Measurements from ENCODE around the gene TRERF1. TPM values are rescaled to one million over a fixed set of nuclear protein-coding genes. Genes with fewer than 3 reads are reported as not detected.
A peak's percentile ranks its signal among the peaks of the same experiment; 100 is the strongest.

TRERF1 gene
- total RNA-seq, 1 experiment from 2014 or later, result 22.3 TPM

DNA sequence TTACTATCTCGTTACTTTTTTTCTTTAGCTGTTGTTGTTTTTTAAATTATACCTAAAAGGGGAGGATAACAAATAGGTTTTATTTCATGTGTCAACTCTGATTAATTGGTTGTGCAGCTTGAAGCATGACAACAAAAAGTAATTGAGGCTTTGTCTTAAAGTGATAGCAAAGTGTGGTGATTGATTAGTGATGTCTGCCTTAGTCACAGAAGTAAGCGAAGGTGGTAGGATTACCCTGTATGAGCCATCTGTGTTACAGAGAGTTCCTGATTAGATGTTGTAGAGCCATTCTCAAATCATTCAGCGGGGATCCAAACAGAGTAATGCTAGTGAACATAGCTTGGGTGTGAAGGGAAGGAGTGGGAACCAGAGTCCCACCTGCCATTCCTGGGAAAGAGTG is 219.7 kb downstream of the TRERF1 start:
- H3K36me3 Mint-ChIP-seq, result peaks cover 65% of the 10 kb centered on the region
- no peaks in the 10 kb centered on the region for H3K27me3 Mint-ChIP-seq (ENCODE audit: low read depth)
- ATAC-seq (no peak), DNase-seq (ENCODE audit: low spot score) (no peak)
- ChIA-PET POLR2A (no interaction called here), CTCF (no interaction called here)
- H3K4me3 Mint-ChIP-seq, result no peak overlapping the region
- TF ChIP-seq OVOL2 (CRISPR knock-in tag; IDR thresholded peaks at IDR 0.05; ENCODE audit: borderline replicate concordance) (no peak), NR3C1 (CRISPR knock-in tag; conservative IDR thresholded peaks at IDR 0.05; ENCODE audit: low read depth) (no peak), FOXK1 (CRISPR knock-in tag; IDR thresholded peaks at IDR 0.05) (no peak), ZNF423 (CRISPR knock-in tag; IDR thresholded peaks at IDR 0.05) (no peak), ZNF317 (CRISPR knock-in tag; IDR thresholded peaks at IDR 0.05; ENCODE audit: borderline replicate concordance, low read depth) (no peak), HMGA2 (CRISPR knock-in tag; IDR thresholded peaks at IDR 0.05) (no peak), GABPB1 (CRISPR knock-in tag; IDR thresholded peaks at IDR 0.05) (no peak), ZNF121 (CRISPR knock-in tag; IDR thresholded peaks at IDR 0.05) (no peak), ZNF263 (CRISPR knock-in tag; IDR thresholded peaks at IDR 0.05; ENCODE audit: low read depth) (no peak), PRRX2 (CRISPR knock-in tag; IDR thresholded peaks at IDR 0.05) (no peak), MXD4 (CRISPR knock-in tag; IDR thresholded peaks at IDR 0.05; ENCODE audit: borderline replicate concordance) (no peak), CREB1 (CRISPR knock-in tag; IDR thresholded peaks at IDR 0.05) (no peak), CREM (CRISPR knock-in tag; IDR thresholded peaks at IDR 0.05) (no peak)
- TF ChIP-seq, protein P1, sequence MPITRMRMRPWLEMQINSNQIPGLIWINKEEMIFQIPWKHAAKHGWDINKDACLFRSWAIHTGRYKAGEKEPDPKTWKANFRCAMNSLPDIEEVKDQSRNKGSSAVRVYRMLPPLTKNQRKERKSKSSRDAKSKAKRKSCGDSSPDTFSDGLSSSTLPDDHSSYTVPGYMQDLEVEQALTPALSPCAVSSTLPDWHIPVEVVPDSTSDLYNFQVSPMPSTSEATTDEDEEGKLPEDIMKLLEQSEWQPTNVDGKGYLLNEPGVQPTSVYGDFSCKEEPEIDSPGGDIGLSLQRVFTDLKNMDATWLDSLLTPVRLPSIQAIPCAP (CRISPR knock-in tag; IDR thresholded peaks at IDR 0.05), result no peak
- TF ChIP-seq, protein P2, sequence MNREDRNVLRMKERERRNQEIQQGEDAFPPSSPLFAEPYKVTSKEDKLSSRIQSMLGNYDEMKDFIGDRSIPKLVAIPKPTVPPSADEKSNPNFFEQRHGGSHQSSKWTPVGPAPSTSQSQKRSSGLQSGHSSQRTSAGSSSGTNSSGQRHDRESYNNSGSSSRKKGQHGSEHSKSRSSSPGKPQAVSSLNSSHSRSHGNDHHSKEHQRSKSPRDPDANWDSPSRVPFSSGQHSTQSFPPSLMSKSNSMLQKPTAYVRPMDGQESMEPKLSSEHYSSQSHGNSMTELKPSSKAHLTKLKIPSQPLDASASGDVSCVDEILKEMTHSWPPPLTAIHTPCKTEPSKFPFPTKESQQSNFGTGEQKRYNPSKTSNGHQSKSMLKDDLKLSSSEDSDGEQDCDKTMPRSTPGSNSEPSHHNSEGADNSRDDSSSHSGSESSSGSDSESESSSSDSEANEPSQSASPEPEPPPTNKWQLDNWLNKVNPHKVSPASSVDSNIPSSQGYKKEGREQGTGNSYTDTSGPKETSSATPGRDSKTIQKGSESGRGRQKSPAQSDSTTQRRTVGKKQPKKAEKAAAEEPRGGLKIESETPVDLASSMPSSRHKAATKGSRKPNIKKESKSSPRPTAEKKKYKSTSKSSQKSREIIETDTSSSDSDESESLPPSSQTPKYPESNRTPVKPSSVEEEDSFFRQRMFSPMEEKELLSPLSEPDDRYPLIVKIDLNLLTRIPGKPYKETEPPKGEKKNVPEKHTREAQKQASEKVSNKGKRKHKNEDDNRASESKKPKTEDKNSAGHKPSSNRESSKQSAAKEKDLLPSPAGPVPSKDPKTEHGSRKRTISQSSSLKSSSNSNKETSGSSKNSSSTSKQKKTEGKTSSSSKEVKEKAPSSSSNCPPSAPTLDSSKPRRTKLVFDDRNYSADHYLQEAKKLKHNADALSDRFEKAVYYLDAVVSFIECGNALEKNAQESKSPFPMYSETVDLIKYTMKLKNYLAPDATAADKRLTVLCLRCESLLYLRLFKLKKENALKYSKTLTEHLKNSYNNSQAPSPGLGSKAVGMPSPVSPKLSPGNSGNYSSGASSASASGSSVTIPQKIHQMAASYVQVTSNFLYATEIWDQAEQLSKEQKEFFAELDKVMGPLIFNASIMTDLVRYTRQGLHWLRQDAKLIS (CRISPR knock-in tag; IDR thresholded peaks at IDR 0.05; ENCODE audit: borderline replicate concordance), result no peak
- TF ChIP-seq, protein P3, sequence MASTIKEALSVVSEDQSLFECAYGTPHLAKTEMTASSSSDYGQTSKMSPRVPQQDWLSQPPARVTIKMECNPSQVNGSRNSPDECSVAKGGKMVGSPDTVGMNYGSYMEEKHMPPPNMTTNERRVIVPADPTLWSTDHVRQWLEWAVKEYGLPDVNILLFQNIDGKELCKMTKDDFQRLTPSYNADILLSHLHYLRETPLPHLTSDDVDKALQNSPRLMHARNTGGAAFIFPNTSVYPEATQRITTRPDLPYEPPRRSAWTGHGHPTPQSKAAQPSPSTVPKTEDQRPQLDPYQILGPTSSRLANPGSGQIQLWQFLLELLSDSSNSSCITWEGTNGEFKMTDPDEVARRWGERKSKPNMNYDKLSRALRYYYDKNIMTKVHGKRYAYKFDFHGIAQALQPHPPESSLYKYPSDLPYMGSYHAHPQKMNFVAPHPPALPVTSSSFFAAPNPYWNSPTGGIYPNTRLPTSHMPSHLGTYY (CRISPR knock-in tag; IDR thresholded peaks at IDR 0.05), result no peak
- TF ChIP-seq, protein P4, sequence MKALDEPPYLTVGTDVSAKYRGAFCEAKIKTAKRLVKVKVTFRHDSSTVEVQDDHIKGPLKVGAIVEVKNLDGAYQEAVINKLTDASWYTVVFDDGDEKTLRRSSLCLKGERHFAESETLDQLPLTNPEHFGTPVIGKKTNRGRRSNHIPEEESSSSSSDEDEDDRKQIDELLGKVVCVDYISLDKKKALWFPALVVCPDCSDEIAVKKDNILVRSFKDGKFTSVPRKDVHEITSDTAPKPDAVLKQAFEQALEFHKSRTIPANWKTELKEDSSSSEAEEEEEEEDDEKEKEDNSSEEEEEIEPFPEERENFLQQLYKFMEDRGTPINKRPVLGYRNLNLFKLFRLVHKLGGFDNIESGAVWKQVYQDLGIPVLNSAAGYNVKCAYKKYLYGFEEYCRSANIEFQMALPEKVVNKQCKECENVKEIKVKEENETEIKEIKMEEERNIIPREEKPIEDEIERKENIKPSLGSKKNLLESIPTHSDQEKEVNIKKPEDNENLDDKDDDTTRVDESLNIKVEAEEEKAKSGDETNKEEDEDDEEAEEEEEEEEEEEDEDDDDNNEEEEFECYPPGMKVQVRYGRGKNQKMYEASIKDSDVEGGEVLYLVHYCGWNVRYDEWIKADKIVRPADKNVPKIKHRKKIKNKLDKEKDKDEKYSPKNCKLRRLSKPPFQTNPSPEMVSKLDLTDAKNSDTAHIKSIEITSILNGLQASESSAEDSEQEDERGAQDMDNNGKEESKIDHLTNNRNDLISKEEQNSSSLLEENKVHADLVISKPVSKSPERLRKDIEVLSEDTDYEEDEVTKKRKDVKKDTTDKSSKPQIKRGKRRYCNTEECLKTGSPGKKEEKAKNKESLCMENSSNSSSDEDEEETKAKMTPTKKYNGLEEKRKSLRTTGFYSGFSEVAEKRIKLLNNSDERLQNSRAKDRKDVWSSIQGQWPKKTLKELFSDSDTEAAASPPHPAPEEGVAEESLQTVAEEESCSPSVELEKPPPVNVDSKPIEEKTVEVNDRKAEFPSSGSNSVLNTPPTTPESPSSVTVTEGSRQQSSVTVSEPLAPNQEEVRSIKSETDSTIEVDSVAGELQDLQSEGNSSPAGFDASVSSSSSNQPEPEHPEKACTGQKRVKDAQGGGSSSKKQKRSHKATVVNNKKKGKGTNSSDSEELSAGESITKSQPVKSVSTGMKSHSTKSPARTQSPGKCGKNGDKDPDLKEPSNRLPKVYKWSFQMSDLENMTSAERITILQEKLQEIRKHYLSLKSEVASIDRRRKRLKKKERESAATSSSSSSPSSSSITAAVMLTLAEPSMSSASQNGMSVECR (CRISPR knock-in tag; IDR thresholded peaks at IDR 0.05; ENCODE audit: borderline replicate concordance), result no peak
- TF ChIP-seq, protein P5, sequence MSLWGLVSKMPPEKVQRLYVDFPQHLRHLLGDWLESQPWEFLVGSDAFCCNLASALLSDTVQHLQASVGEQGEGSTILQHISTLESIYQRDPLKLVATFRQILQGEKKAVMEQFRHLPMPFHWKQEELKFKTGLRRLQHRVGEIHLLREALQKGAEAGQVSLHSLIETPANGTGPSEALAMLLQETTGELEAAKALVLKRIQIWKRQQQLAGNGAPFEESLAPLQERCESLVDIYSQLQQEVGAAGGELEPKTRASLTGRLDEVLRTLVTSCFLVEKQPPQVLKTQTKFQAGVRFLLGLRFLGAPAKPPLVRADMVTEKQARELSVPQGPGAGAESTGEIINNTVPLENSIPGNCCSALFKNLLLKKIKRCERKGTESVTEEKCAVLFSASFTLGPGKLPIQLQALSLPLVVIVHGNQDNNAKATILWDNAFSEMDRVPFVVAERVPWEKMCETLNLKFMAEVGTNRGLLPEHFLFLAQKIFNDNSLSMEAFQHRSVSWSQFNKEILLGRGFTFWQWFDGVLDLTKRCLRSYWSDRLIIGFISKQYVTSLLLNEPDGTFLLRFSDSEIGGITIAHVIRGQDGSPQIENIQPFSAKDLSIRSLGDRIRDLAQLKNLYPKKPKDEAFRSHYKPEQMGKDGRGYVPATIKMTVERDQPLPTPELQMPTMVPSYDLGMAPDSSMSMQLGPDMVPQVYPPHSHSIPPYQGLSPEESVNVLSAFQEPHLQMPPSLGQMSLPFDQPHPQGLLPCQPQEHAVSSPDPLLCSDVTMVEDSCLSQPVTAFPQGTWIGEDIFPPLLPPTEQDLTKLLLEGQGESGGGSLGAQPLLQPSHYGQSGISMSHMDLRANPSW (CRISPR knock-in tag; conservative IDR thresholded peaks at IDR 0.05; ENCODE audit: low read depth), result no peak
- H3K9me3 Mint-ChIP-seq, result no peaks in the 10 kb centered on the region
- H3K4me1 Mint-ChIP-seq, result no peaks in the 10 kb centered on the region
- H3K27ac Mint-ChIP-seq, result peak overlapping the region; percentile 57; the same call in 1 of the 2 replicates

All from WTC11 (cell line).